ENCODE results near the gene UGT1A7.

UGT1A7 gene

DNA sequence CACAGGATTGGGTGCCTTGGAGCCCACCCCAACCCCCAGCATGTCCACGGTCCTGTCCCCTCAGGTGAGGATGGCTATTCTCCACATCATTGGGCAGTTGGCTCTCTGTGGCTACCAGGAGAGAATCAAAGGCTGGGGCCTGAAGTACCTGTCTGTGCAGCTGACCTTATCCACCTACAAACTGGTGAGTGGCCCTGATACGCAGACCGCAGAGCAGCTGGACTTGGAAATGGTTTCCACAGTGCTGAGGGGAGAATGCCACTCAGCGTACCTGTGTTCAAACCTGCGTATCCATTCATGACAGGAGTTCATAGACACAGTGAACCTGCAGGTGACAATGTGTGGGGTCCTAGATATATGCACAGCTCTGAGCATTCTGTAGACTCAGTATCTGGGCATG is 118.0 kb downstream of the UGT1A7 start:
- no peak overlapping the region for H3K9ac ChIP-seq (ENCODE audit: low read length)
- H3K4me3 ChIP-seq (ENCODE audit: low read length): no peak overlapping the region
- H3K27me3 ChIP-seq (ENCODE audit: control insufficient read depth, insufficient read depth, low read length): no peaks in the 10 kb centered on the region
- no peaks in the 10 kb centered on the region for H3K36me3 ChIP-seq (ENCODE audit: control insufficient read depth, insufficient read depth, low read length)
- no peaks in the 10 kb centered on the region for H3K4me1 ChIP-seq (ENCODE audit: control insufficient read depth, insufficient read depth, low read length)
- H3K27ac ChIP-seq (ENCODE audit: low read depth, low read length): no peak overlapping the region

GRCh38 chr2:233800208-233800607 is 118.5 kb downstream of the UGT1A7 start:
- H3K4me1 ChIP-seq (ENCODE audit: control insufficient read depth, insufficient read depth, low read length): no peaks in the 10 kb centered on the region
- H3K27me3 ChIP-seq (ENCODE audit: control insufficient read depth, insufficient read depth, low read length): no peaks in the 10 kb centered on the region
- H3K36me3 ChIP-seq (ENCODE audit: control insufficient read depth, insufficient read depth, low read length): no peaks in the 10 kb centered on the region
- H3K9ac ChIP-seq (ENCODE audit: low read length): no peak overlapping the region
- H3K27ac ChIP-seq (ENCODE audit: low read depth, low read length): no peak overlapping the region
- no peak overlapping the region for H3K4me3 ChIP-seq (ENCODE audit: low read length)

GRCh38 chr2:233801357-233802131 is 119.8 kb downstream of the UGT1A7 start:
- Histone ChIP-seq H3K36me3 (ENCODE audit: control insufficient read depth, insufficient read depth, low read length) (no peaks in the 10 kb centered on the region), H3K27ac (ENCODE audit: low read depth, low read length) (no peak overlapping the region), H3K27me3 (ENCODE audit: control insufficient read depth, insufficient read depth, low read length) (no peaks in the 10 kb centered on the region), H3K4me1 (ENCODE audit: control insufficient read depth, insufficient read depth, low read length) (no peaks in the 10 kb centered on the region), H3K4me3 (ENCODE audit: low read length) (no peak overlapping the region), H3K9ac (ENCODE audit: low read length) (no peak overlapping the region)

GRCh38 chr2:233802132-233802815 is 120.6 kb downstream of the UGT1A7 start:
- H3K27ac ChIP-seq (ENCODE audit: low read depth, low read length): no peak overlapping the region
- H3K36me3 ChIP-seq (ENCODE audit: control insufficient read depth, insufficient read depth, low read length): no peaks in the 10 kb centered on the region
- H3K27me3 ChIP-seq (ENCODE audit: control insufficient read depth, insufficient read depth, low read length): no peaks in the 10 kb centered on the region
- no peak overlapping the region for H3K4me3 ChIP-seq (ENCODE audit: low read length)
- H3K9ac ChIP-seq (ENCODE audit: low read length): no peak overlapping the region
- no peaks in the 10 kb centered on the region for H3K4me1 ChIP-seq (ENCODE audit: control insufficient read depth, insufficient read depth, low read length)

GRCh38 chr2:233803292-233803911 is 121.7 kb downstream of the UGT1A7 start:
- Histone ChIP-seq H3K27ac (ENCODE audit: low read depth, low read length) (no peak overlapping the region), H3K4me3 (ENCODE audit: low read length) (no peak overlapping the region), H3K4me1 (ENCODE audit: control insufficient read depth, insufficient read depth, low read length) (no peaks in the 10 kb centered on the region), H3K27me3 (ENCODE audit: control insufficient read depth, insufficient read depth, low read length) (no peaks in the 10 kb centered on the region), H3K9ac (ENCODE audit: low read length) (no peak overlapping the region), H3K36me3 (ENCODE audit: control insufficient read depth, insufficient read depth, low read length) (no peaks in the 10 kb centered on the region)

DNA sequence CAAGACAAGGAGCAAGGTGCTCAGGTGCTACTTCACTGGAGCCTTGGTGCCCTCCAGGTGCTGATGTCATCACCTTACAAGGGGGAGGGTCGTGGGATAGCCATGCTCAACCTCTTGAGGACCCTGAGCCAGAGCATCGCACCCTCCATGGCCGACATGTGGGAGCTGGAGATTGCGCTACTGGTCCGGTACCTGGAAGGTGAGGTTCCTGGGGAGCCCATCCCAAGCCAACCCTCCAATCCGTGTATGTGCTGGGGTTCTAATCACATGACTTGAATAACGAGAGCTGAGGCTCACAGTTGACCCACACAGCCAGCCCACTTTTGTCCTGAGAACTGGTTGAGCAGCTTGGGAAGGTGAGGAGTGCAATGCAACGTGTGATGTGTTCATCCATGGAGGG is 122.3 kb downstream of the UGT1A7 start:
- no peak overlapping the region for H3K9ac ChIP-seq (ENCODE audit: low read length)
- no peak overlapping the region for H3K4me3 ChIP-seq (ENCODE audit: low read length)
- H3K27me3 ChIP-seq (ENCODE audit: control insufficient read depth, insufficient read depth, low read length): no peaks in the 10 kb centered on the region
- no peaks in the 10 kb centered on the region for H3K4me1 ChIP-seq (ENCODE audit: control insufficient read depth, insufficient read depth, low read length)
- no peaks in the 10 kb centered on the region for H3K36me3 ChIP-seq (ENCODE audit: control insufficient read depth, insufficient read depth, low read length)
- no peak overlapping the region for H3K27ac ChIP-seq (ENCODE audit: low read depth, low read length)

GRCh38 chr2:233807215-233807865 is 125.6 kb downstream of the UGT1A7 start:
- no peak overlapping the region for H3K9ac ChIP-seq (ENCODE audit: low read length)
- no peaks in the 10 kb centered on the region for H3K36me3 ChIP-seq (ENCODE audit: control insufficient read depth, insufficient read depth, low read length)
- no peak overlapping the region for H3K27ac ChIP-seq (ENCODE audit: low read depth, low read length)
- H3K4me1 ChIP-seq (ENCODE audit: control insufficient read depth, insufficient read depth, low read length): no peaks in the 10 kb centered on the region
- H3K27me3 ChIP-seq (ENCODE audit: control insufficient read depth, insufficient read depth, low read length): no peaks in the 10 kb centered on the region
- no peak overlapping the region for H3K4me3 ChIP-seq (ENCODE audit: low read length)

- Histone ChIP-seq H3K9ac (ENCODE audit: low read length) (no peak overlapping the region), H3K36me3 (ENCODE audit: control insufficient read depth, insufficient read depth, low read length) (no peaks in the 10 kb centered on the region), H3K4me3 (ENCODE audit: low read length) (no peak overlapping the region), H3K4me1 (ENCODE audit: control insufficient read depth, insufficient read depth, low read length) (no peaks in the 10 kb centered on the region), H3K27ac (ENCODE audit: low read depth, low read length) (no peak overlapping the region), H3K27me3 (ENCODE audit: control insufficient read depth, insufficient read depth, low read length) (no peaks in the 10 kb centered on the region)
Observed at GRCh38 chr2:233807966-233808935, 126.5 kb downstream of the UGT1A7 start.

DNA sequence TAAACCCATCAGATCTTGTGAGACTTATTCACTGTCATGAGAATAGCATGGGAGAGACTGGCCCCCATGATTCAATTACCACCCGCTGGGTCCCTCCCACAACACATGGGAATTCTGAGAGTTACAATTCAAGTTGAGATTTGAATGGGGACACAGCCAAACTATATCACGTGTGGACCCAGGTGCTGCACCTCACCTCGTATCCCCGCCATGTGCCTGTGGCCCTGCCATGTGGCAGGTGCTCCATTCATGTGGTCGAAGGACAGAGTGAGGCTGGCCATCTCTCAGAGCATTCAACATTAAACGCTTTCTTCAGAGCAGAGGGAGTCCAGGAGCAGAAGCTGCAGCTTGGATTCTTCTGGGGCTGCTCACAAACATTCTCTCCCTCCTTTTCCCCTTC is 128.7 kb downstream of the UGT1A7 start:
- H3K27ac ChIP-seq (ENCODE audit: low read depth, low read length): no peak overlapping the region
- H3K36me3 ChIP-seq (ENCODE audit: control insufficient read depth, insufficient read depth, low read length): no peaks in the 10 kb centered on the region
- no peaks in the 10 kb centered on the region for H3K4me1 ChIP-seq (ENCODE audit: control insufficient read depth, insufficient read depth, low read length)
- H3K9ac ChIP-seq (ENCODE audit: low read length): no peak overlapping the region
- no peaks in the 10 kb centered on the region for H3K27me3 ChIP-seq (ENCODE audit: control insufficient read depth, insufficient read depth, low read length)
- H3K4me3 ChIP-seq (ENCODE audit: low read length): no peak overlapping the region

- Histone ChIP-seq H3K36me3 (ENCODE audit: control insufficient read depth, insufficient read depth, low read length) (no peaks in the 10 kb centered on the region), H3K4me1 (ENCODE audit: control insufficient read depth, insufficient read depth, low read length) (no peaks in the 10 kb centered on the region), H3K4me3 (ENCODE audit: low read length) (no peak overlapping the region), H3K27me3 (ENCODE audit: control insufficient read depth, insufficient read depth, low read length) (no peaks in the 10 kb centered on the region), H3K27ac (ENCODE audit: low read depth, low read length) (no peak overlapping the region), H3K9ac (ENCODE audit: low read length) (no peak overlapping the region)
Observed at GRCh38 chr2:233811087-233811486, 129.4 kb downstream of the UGT1A7 start.

DNA sequence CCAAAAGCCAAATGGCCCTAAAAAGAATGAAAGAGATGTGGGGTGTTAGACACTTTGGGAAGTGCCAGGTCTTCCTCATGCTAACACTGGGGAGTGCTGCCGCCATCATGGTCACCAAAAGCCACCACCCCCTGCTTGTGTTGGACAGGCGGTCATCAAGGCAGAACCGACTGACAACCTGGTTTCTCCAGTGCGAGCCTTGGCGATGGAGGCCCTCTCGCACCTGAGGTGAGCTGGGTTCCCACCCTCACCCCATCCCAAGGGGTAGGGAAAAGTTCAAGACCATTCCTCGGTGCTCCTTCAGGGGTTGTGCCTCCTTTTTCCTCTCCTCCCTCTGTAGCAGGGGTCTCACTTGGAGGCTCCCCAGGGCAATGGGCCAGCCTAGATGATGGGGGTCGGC is 130.0 kb downstream of the UGT1A7 start:
- H3K4me3 ChIP-seq (ENCODE audit: low read length): no peak overlapping the region
- no peaks in the 10 kb centered on the region for H3K36me3 ChIP-seq (ENCODE audit: control insufficient read depth, insufficient read depth, low read length)
- H3K9ac ChIP-seq (ENCODE audit: low read length): no peak overlapping the region
- no peaks in the 10 kb centered on the region for H3K27me3 ChIP-seq (ENCODE audit: control insufficient read depth, insufficient read depth, low read length)
- H3K27ac ChIP-seq (ENCODE audit: low read depth, low read length): no peak overlapping the region
- no peaks in the 10 kb centered on the region for H3K4me1 ChIP-seq (ENCODE audit: control insufficient read depth, insufficient read depth, low read length)
